CD4-positive, alpha-beta T cell treated with Interleukin-6 for 4 hours (primary cell): Measurements from ENCODE around the gene CTNNA3.

Source experiments
- DNase-seq: peaks from one replicate; pipeline ENCODE4 v3.0.0-alpha.2; 2020; ENCODE audit warnings: mixed read lengths

CTNNA3 gene

GRCh38 chr10:67664942-67665341, 31.1 kb downstream of the CTNNA3 start:
- DNase-seq, result no peak

- DNase-seq, result no peak
Observed at GRCh38 chr10:67663449-67664087, 32.4 kb downstream of the CTNNA3 start.

GRCh38 chr10:67662415-67662814, 33.6 kb downstream of the CTNNA3 start:
- DNase-seq, result no peak

GRCh38 chr10:67659497-67659896, 36.5 kb downstream of the CTNNA3 start:
- no peak for DNase-seq

GRCh38 chr10:67657775-67658174, 38.2 kb downstream of the CTNNA3 start:
- DNase-seq, result no peak

- DNase-seq, result no peak
Observed at GRCh38 chr10:67650558-67650957, 45.4 kb downstream of the CTNNA3 start.

- DNase-seq, result no peak
Observed at GRCh38 chr10:67648613-67649229, 47.3 kb downstream of the CTNNA3 start.

- DNase-seq, result no peak
Observed at GRCh38 chr10:67630904-67631303, 65.1 kb downstream of the CTNNA3 start.

GRCh38 chr10:67629461-67629971, 66.5 kb downstream of the CTNNA3 start:
- DNase-seq, result no peak

- no peak for DNase-seq
Observed at GRCh38 chr10:67622984-67623383, 73.0 kb downstream of the CTNNA3 start.

- DNase-seq, result no peak
Observed at GRCh38 chr10:67622511-67622910, 73.5 kb downstream of the CTNNA3 start.

GRCh38 chr10:67621834-67622233, 74.2 kb downstream of the CTNNA3 start:
- no peak for DNase-seq

GRCh38 chr10:67618116-67618515, 77.9 kb downstream of the CTNNA3 start:
- no peak for DNase-seq

GRCh38 chr10:67612577-67613537, 83.1 kb downstream of the CTNNA3 start:
- peak; percentile 64 for DNase-seq

GRCh38 chr10:67612176-67612575, 83.8 kb downstream of the CTNNA3 start:
- DNase-seq, result no peak

- DNase-seq, result no peak
Observed at GRCh38 chr10:67609996-67610793, 85.8 kb downstream of the CTNNA3 start.

- no peak for DNase-seq
Observed at GRCh38 chr10:67608001-67608400, 88.0 kb downstream of the CTNNA3 start.

GRCh38 chr10:67607472-67607871, 88.5 kb downstream of the CTNNA3 start:
- no peak for DNase-seq

GRCh38 chr10:67606572-67606971, 89.4 kb downstream of the CTNNA3 start:
- no peak for DNase-seq

- DNase-seq, result no peak
Observed at GRCh38 chr10:67603701-67604100, 92.3 kb downstream of the CTNNA3 start.

GRCh38 chr10:67603086-67603485, 92.9 kb downstream of the CTNNA3 start:
- no peak for DNase-seq

GRCh38 chr10:67602268-67602950, 93.6 kb downstream of the CTNNA3 start:
- DNase-seq, result no peak
